ENCODE measurements around the gene TMEM190.

TMEM190 gene

DNA sequence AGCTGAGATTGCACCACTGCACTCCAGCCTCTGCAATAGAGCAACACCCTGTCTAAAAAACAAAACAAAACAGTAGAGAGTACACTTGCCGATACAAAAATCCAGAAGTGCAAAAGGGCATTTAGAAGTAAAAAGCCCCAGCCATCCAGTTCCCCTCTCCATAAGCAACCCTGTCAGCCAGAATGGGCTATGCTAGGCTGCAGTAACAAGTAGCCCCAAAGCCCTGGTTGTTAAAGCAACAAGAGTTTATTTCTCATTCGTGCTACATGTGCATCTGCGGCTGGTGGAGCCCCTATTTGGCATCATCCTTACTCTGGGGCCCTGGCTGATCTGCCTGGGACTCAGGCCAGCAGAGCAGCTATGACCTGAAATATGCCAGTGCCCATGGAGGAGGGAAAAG lies 47.9 kb downstream of the TMEM190 start:
- DNase-seq = no peak

- no peak for DNase-seq
These were observed 49.4 kb downstream of the TMEM190 start for GRCh38 chr19:55426042-55426441.
